ENCODE results near the gene EIPR1. TPM values are rescaled to one million over a fixed set of nuclear protein-coding genes. Genes with fewer than 3 reads are reported as not detected.

EIPR1 gene
- total and polyA plus RNA-seq, 2 donors (not counting 1 experiment from before 2014, with no cell fraction given): 22.3 to 23.9 TPM

GRCh38 chr2:3188405-3188946, 189.1 kb downstream of the EIPR1 start:
- no peak for DNase-seq (ENCODE audit: low read depth in 2 of 2)
- Histone ChIP-seq H3K27ac (ENCODE audit: insufficient read depth, low read length) (no peak overlapping the region), H3K4me3 (replicated peaks in 1 of 4; ENCODE audit: control extremely low read depth in 1 of 4, insufficient read depth in 1 of 4, low read depth in 3 of 4, low read length in 4 of 4) (no peak overlapping the region), H4K20me1 (ENCODE audit: control insufficient read depth, extremely low read depth, insufficient read depth, low read length) (no peaks in the 10 kb centered on the region), H3K36me3 (ENCODE audit: control insufficient read depth, insufficient read depth, low read length) (no peaks in the 10 kb centered on the region), H3K79me2 (ENCODE audit: control insufficient read depth, insufficient read depth, low read length) (no peaks in the 10 kb centered on the region), H3K4me2 (ENCODE audit: extremely low read depth, insufficient read depth, low read length) (no peak overlapping the region), H2AFZ (ENCODE audit: low read length) (no peak overlapping the region), H3K9ac (ENCODE audit: insufficient read depth, low read length) (no peak overlapping the region), H3K9me3 (ENCODE audit: control insufficient read depth, insufficient read depth, low read depth, low read length) (no peaks in the 10 kb centered on the region), H3K4me1 (ENCODE audit: control insufficient read depth, extremely low read depth, insufficient read depth, low read length) (no peaks in the 10 kb centered on the region), H3K27me3 (ENCODE audit: control insufficient read depth, insufficient read depth, low read length) (no peaks in the 10 kb centered on the region)
- no peak for TF ChIP-seq CTCF (conservative IDR thresholded peaks at IDR 0.05 in 1 of 2, IDR thresholded peaks at IDR 0.05 in 1 of 2; ENCODE audit: low read depth in 1 of 2, low read length in 2 of 2)
- no peak for TF ChIP-seq EZH2 (IDR thresholded peaks at IDR 0.05; ENCODE audit: low read length, missing control alignments)

- H3K4me3 ChIP-seq (replicated peaks in 1 of 4; ENCODE audit: control extremely low read depth in 1 of 4, insufficient read depth in 1 of 4, low read depth in 3 of 4, low read length in 4 of 4): no peak overlapping the region
- TF ChIP-seq EZH2 (IDR thresholded peaks at IDR 0.05; ENCODE audit: low read length, missing control alignments) (no peak), CTCF (conservative IDR thresholded peaks at IDR 0.05 in 1 of 2, IDR thresholded peaks at IDR 0.05 in 1 of 2; ENCODE audit: low read depth in 1 of 2, low read length in 2 of 2) (no peak)
- H3K4me1 ChIP-seq (ENCODE audit: control insufficient read depth, extremely low read depth, insufficient read depth, low read length): no peaks in the 10 kb centered on the region
- DNase-seq (ENCODE audit: low read depth in 2 of 2): no peak
- no peaks in the 10 kb centered on the region for H3K27me3 ChIP-seq (ENCODE audit: control insufficient read depth, insufficient read depth, low read length)
- no peaks in the 10 kb centered on the region for H3K36me3 ChIP-seq (ENCODE audit: control insufficient read depth, insufficient read depth, low read length)
- no peak overlapping the region for H3K4me2 ChIP-seq (ENCODE audit: extremely low read depth, insufficient read depth, low read length)
- no peaks in the 10 kb centered on the region for H3K9me3 ChIP-seq (ENCODE audit: control insufficient read depth, insufficient read depth, low read depth, low read length)
- no peaks in the 10 kb centered on the region for H3K79me2 ChIP-seq (ENCODE audit: control insufficient read depth, insufficient read depth, low read length)
- H4K20me1 ChIP-seq (ENCODE audit: control insufficient read depth, extremely low read depth, insufficient read depth, low read length): no peaks in the 10 kb centered on the region
- H3K27ac ChIP-seq (ENCODE audit: insufficient read depth, low read length): no peak overlapping the region
- no peak overlapping the region for H3K9ac ChIP-seq (ENCODE audit: insufficient read depth, low read length)
- no peak overlapping the region for H2AFZ ChIP-seq (ENCODE audit: low read length)
Observed at GRCh38 chr2:3187467-3187866, 190.2 kb downstream of the EIPR1 start.

GRCh38 chr2:3186766-3187165, 190.9 kb downstream of the EIPR1 start:
- Histone ChIP-seq H3K4me3 (replicated peaks in 1 of 4; ENCODE audit: control extremely low read depth in 1 of 4, insufficient read depth in 1 of 4, low read depth in 3 of 4, low read length in 4 of 4) (no peak overlapping the region), H3K9me3 (ENCODE audit: control insufficient read depth, insufficient read depth, low read depth, low read length) (no peaks in the 10 kb centered on the region)

More at GRCh38 chr2:3186766-3187165, 190.9 kb downstream of the EIPR1 start:
- Histone ChIP-seq H3K9ac (ENCODE audit: insufficient read depth, low read length) (no peak overlapping the region), H4K20me1 (ENCODE audit: control insufficient read depth, extremely low read depth, insufficient read depth, low read length) (no peaks in the 10 kb centered on the region), H3K79me2 (ENCODE audit: control insufficient read depth, insufficient read depth, low read length) (no peaks in the 10 kb centered on the region), H3K4me1 (ENCODE audit: control insufficient read depth, extremely low read depth, insufficient read depth, low read length) (no peaks in the 10 kb centered on the region), H2AFZ (ENCODE audit: low read length) (no peak overlapping the region), H3K27ac (ENCODE audit: insufficient read depth, low read length) (no peak overlapping the region), H3K4me2 (ENCODE audit: extremely low read depth, insufficient read depth, low read length) (no peak overlapping the region), H3K27me3 (ENCODE audit: control insufficient read depth, insufficient read depth, low read length) (no peaks in the 10 kb centered on the region), H3K36me3 (ENCODE audit: control insufficient read depth, insufficient read depth, low read length) (no peaks in the 10 kb centered on the region)
- DNase-seq (ENCODE audit: low read depth in 2 of 2): no peak
- TF ChIP-seq CTCF (conservative IDR thresholded peaks at IDR 0.05 in 1 of 2, IDR thresholded peaks at IDR 0.05 in 1 of 2; ENCODE audit: low read depth in 1 of 2, low read length in 2 of 2): no peak
- no peak for TF ChIP-seq EZH2 (IDR thresholded peaks at IDR 0.05; ENCODE audit: low read length, missing control alignments)
